HUES48 (cell line): ENCODE data around the gene NDUFB8.

ENCODE experiments used
- H3K27ac ChIP-seq: one replicate; pipeline ENCODE4 v1.7.0; 2013; ENCODE audit warnings: low read depth, low read length, inconsistent platforms
- H3K27me3 ChIP-seq: 2 replicates; pipeline ENCODE4 v1.6.1; 2013; ENCODE audit warnings: mild to moderate bottlenecking, low read length; ENCODE audit not compliant: control insufficient read depth, insufficient read depth
- H3K36me3 ChIP-seq: 2 replicates; pipeline ENCODE4 v1.6.1; 2013; ENCODE audit warnings: low read length; ENCODE audit not compliant: control insufficient read depth, insufficient read depth
- H3K4me1 ChIP-seq: 2 replicates; pipeline ENCODE4 v1.6.1; 2013; ENCODE audit warnings: mild to moderate bottlenecking, low read length; ENCODE audit not compliant: control insufficient read depth, insufficient read depth
- H3K4me3 ChIP-seq: 2 replicates; pipeline ENCODE4 v1.5.1; 2013; ENCODE audit warnings: mild to moderate bottlenecking, low read depth, low read length
- H3K9ac ChIP-seq: 2 replicates; pipeline ENCODE4 v1.6.1; 2013; ENCODE audit warnings: mild to moderate bottlenecking, low read depth, low read length, moderate library complexity
- H3K9me3 ChIP-seq: 2 replicates; pipeline ENCODE4 v1.6.1; 2013; ENCODE audit warnings: low read length; ENCODE audit not compliant: control insufficient read depth, insufficient read depth

Gene NDUFB8

GRCh38 chr10:100566561-100566960, 36.9 kb upstream of the NDUFB8 start:
- Histone ChIP-seq H3K4me1 (0 out of 2 replicates have a peak, but pooled peaks cover 6% of the 10 kb centered on the region), H3K9me3 (no peaks in the 10 kb centered on the region), H3K36me3 (no peaks in the 10 kb centered on the region), H3K27me3 (peaks cover 48% of the 10 kb centered on the region), H3K9ac (no peak overlapping the region), H3K4me3 (no peak overlapping the region), H3K27ac (no peak overlapping the region)

- H3K27ac ChIP-seq, result no peak overlapping the region
- H3K27me3 ChIP-seq, result peaks cover 48% of the 10 kb centered on the region
- 0 out of 2 replicates have a peak, but pooled peaks cover 5% of the 10 kb centered on the region for H3K4me1 ChIP-seq
- H3K9me3 ChIP-seq, result no peaks in the 10 kb centered on the region
- no peaks in the 10 kb centered on the region for H3K36me3 ChIP-seq
- H3K4me3 ChIP-seq, result no peak overlapping the region
- no peak overlapping the region for H3K9ac ChIP-seq
These were observed 35.7 kb upstream of the NDUFB8 start for GRCh38 chr10:100565206-100565985.

GRCh38 chr10:100562008-100562672, 32.5 kb upstream of the NDUFB8 start:
- no peak overlapping the region for H3K4me3 ChIP-seq
- peaks cover 27% of the 10 kb centered on the region for H3K27me3 ChIP-seq
- H3K9ac ChIP-seq, result no peak overlapping the region
- no peaks in the 10 kb centered on the region for H3K9me3 ChIP-seq
- H3K27ac ChIP-seq, result no peak overlapping the region
- no peaks in the 10 kb centered on the region for H3K4me1 ChIP-seq
- H3K36me3 ChIP-seq, result no peaks in the 10 kb centered on the region

- Histone ChIP-seq H3K9me3 (no peaks in the 10 kb centered on the region), H3K4me1 (no peaks in the 10 kb centered on the region), H3K4me3 (no peak overlapping the region), H3K9ac (no peak overlapping the region), H3K27ac (no peak overlapping the region), H3K27me3 (peaks cover 22% of the 10 kb centered on the region), H3K36me3 (peaks cover 7% of the 10 kb centered on the region; the same call in 1 of the 2 replicates)
These were observed 31.3 kb upstream of the NDUFB8 start for GRCh38 chr10:100561005-100561404.

GRCh38 chr10:100560248-100560647, 30.6 kb upstream of the NDUFB8 start:
- no peak overlapping the region for H3K9ac ChIP-seq
- no peaks in the 10 kb centered on the region for H3K4me1 ChIP-seq
- no peak overlapping the region for H3K27ac ChIP-seq
- H3K4me3 ChIP-seq, result no peak overlapping the region
- peaks cover 9% of the 10 kb centered on the region; the same call in 1 of the 2 replicates for H3K36me3 ChIP-seq
- no peaks in the 10 kb centered on the region for H3K9me3 ChIP-seq
- peaks cover 22% of the 10 kb centered on the region for H3K27me3 ChIP-seq

- Histone ChIP-seq H3K4me3 (no peak overlapping the region), H3K9me3 (no peaks in the 10 kb centered on the region), H3K27ac (no peak overlapping the region), H3K9ac (no peak overlapping the region), H3K36me3 (peaks cover 31% of the 10 kb centered on the region), H3K27me3 (no peaks in the 10 kb centered on the region), H3K4me1 (no peaks in the 10 kb centered on the region)
These were observed 25.2 kb upstream of the NDUFB8 start for GRCh38 chr10:100554902-100555301.

GRCh38 chr10:100553929-100554328, 24.3 kb upstream of the NDUFB8 start:
- Histone ChIP-seq H3K27me3 (no peaks in the 10 kb centered on the region), H3K9me3 (no peaks in the 10 kb centered on the region), H3K4me3 (no peak overlapping the region), H3K9ac (no peak overlapping the region), H3K36me3 (peaks cover 41% of the 10 kb centered on the region), H3K4me1 (no peaks in the 10 kb centered on the region), H3K27ac (no peak overlapping the region)

GRCh38 chr10:100551738-100552137, 22.1 kb upstream of the NDUFB8 start:
- Histone ChIP-seq H3K4me3 (no peak overlapping the region), H3K27ac (no peak overlapping the region), H3K4me1 (no peaks in the 10 kb centered on the region), H3K27me3 (no peaks in the 10 kb centered on the region), H3K9me3 (no peaks in the 10 kb centered on the region), H3K36me3 (peaks cover 62% of the 10 kb centered on the region), H3K9ac (no peak overlapping the region)

GRCh38 chr10:100551196-100551595, 21.5 kb upstream of the NDUFB8 start:
- Histone ChIP-seq H3K9me3 (no peaks in the 10 kb centered on the region), H3K36me3 (peaks cover 61% of the 10 kb centered on the region), H3K4me1 (no peaks in the 10 kb centered on the region), H3K9ac (no peak overlapping the region), H3K27ac (no peak overlapping the region), H3K4me3 (no peak overlapping the region), H3K27me3 (no peaks in the 10 kb centered on the region)

- H3K27ac ChIP-seq, result no peak overlapping the region
- no peaks in the 10 kb centered on the region for H3K4me1 ChIP-seq
- no peak overlapping the region for H3K4me3 ChIP-seq
- H3K9me3 ChIP-seq, result no peaks in the 10 kb centered on the region
- H3K36me3 ChIP-seq, result peaks cover 93% of the 10 kb centered on the region
- no peak overlapping the region for H3K9ac ChIP-seq
- H3K27me3 ChIP-seq, result no peaks in the 10 kb centered on the region
These were observed 15.3 kb upstream of the NDUFB8 start for GRCh38 chr10:100544950-100545349.

- no peak overlapping the region for H3K4me3 ChIP-seq
- peaks cover 49% of the 10 kb centered on the region for H3K36me3 ChIP-seq
These were observed 7.8 kb upstream of the NDUFB8 start for GRCh38 chr10:100537475-100537874.

More at GRCh38 chr10:100537475-100537874, 7.8 kb upstream of the NDUFB8 start:
- H3K4me1 ChIP-seq, result peaks cover 5% of the 10 kb centered on the region; the same call in 1 of the 2 replicates
- H3K27me3 ChIP-seq, result no peaks in the 10 kb centered on the region
- H3K9me3 ChIP-seq, result no peaks in the 10 kb centered on the region
- H3K27ac ChIP-seq, result no peak overlapping the region
- no peak overlapping the region for H3K9ac ChIP-seq
